Astrocyte (in vitro differentiated cells and primary cell): ENCODE results near the gene RYR2. TPM values are rescaled to one million over a fixed set of nuclear protein-coding genes. Genes with fewer than 3 reads are reported as not detected.

Experiments
- DNase-seq: peaks from one replicate; pipeline ENCODE4 v3.0.0-alpha.2; 2010; ENCODE audit warnings: low read depth
- FAIRE-seq: peaks from 2 replicates; lab custom pipeline; 2011; peaks lifted over from hg19 to GRCh38; lab: Jason Lieb, UNC
- H2AFZ ChIP-seq: 2 replicates; pipeline ENCODE4 v1.6.0; 2012; ENCODE audit warnings: low read depth, low read length, inconsistent platforms
- H3K27ac ChIP-seq: 2 replicates; pipeline ENCODE4 v1.5.1; 2011; ENCODE audit warnings: low read depth, low read length, inconsistent platforms
- H3K27me3 ChIP-seq: 2 replicates; pipeline ENCODE4 v1.6.0; 2011; ENCODE audit warnings: low read length, inconsistent platforms; ENCODE audit not compliant: insufficient read depth
- H3K36me3 ChIP-seq: 2 replicates; pipeline ENCODE4 v1.5.1; 2011; ENCODE audit warnings: low read length, inconsistent platforms; ENCODE audit not compliant: insufficient read depth
- H3K4me1 ChIP-seq: 2 replicates; pipeline ENCODE4 v1.5.1; 2011; ENCODE audit warnings: low read length, inconsistent platforms; ENCODE audit not compliant: insufficient read depth
- H3K4me2 ChIP-seq: 2 replicates; pipeline ENCODE4 v1.6.0; 2012; ENCODE audit warnings: low read length, inconsistent platforms
- H3K4me3 ChIP-seq: 2 replicates; pipeline ENCODE4 v1.5.1; 2011; ENCODE audit warnings: low read depth, mild to moderate bottlenecking, low read length, inconsistent platforms; ENCODE audit not compliant: insufficient read depth
- H3K79me2 ChIP-seq: 2 replicates; pipeline ENCODE4 v1.6.0; 2012; ENCODE audit warnings: mild to moderate bottlenecking, low read length, inconsistent platforms; ENCODE audit not compliant: insufficient read depth
- H3K9ac ChIP-seq: 2 replicates; pipeline ENCODE4 v1.6.0; 2012; ENCODE audit warnings: mild to moderate bottlenecking, low read length, inconsistent platforms
- H3K9me3 ChIP-seq: 2 replicates; pipeline ENCODE4 v1.5.1; 2012; ENCODE audit warnings: low read depth, mild to moderate bottlenecking, low read length, inconsistent platforms; ENCODE audit not compliant: insufficient read depth
- H4K20me1 ChIP-seq: 2 replicates; pipeline ENCODE4 v1.6.0; 2012; ENCODE audit warnings: low read length, inconsistent platforms; ENCODE audit not compliant: insufficient read depth
- H3K27ac Mint-ChIP-seq: one replicate; pipeline ENCODE4 v1.8.0; 2021; ENCODE audit warnings: mild to moderate bottlenecking, mixed read lengths; ENCODE audit not compliant: unreplicated experiment
- H3K27me3 Mint-ChIP-seq: one replicate; pipeline ENCODE4 v1.8.0; 2021; ENCODE audit warnings: low read depth, mixed read lengths; ENCODE audit not compliant: unreplicated experiment
- H3K36me3 Mint-ChIP-seq: one replicate; pipeline ENCODE4 v1.8.0; 2021; ENCODE audit warnings: low read depth, mixed read lengths; ENCODE audit not compliant: unreplicated experiment
- H3K4me1 Mint-ChIP-seq: one replicate; pipeline ENCODE4 v1.8.0; 2021; ENCODE audit warnings: low read depth, mixed read lengths; ENCODE audit not compliant: unreplicated experiment
- H3K4me3 Mint-ChIP-seq: one replicate; pipeline ENCODE4 v1.8.0; 2021; ENCODE audit warnings: mild to moderate bottlenecking, moderate library complexity, mixed read lengths; ENCODE audit not compliant: unreplicated experiment
- H3K9me3 Mint-ChIP-seq: one replicate; pipeline ENCODE4 v1.8.0; 2021; ENCODE audit warnings: mild to moderate bottlenecking, mixed read lengths; ENCODE audit not compliant: unreplicated experiment
- EZH2 ChIP-seq: IDR thresholded peaks from 2 replicates; pipeline ENCODE4 v1.6.1; 2012; ENCODE audit warnings: mild to moderate bottlenecking, low read length, inconsistent platforms; ENCODE audit not compliant: insufficient read depth
- total RNA-seq: library from RNA; stranded (reverse); gene quantifications from 2 replicates; pipeline ENCODE4 v1.2.1, GENCODE V29; 2021
- TF ChIP-seq, protein P1 (sequence below): IDR thresholded peaks from 2 replicates; pipeline ENCODE4 v1.5.1; 2011; ENCODE audit warnings: low read depth, mild to moderate bottlenecking, inconsistent platforms, low read length, moderate library complexity; ENCODE audit not compliant: insufficient read depth

Gene RYR2
- total RNA-seq, 1 donor from 2014 or later: 0.30 TPM

DNA sequence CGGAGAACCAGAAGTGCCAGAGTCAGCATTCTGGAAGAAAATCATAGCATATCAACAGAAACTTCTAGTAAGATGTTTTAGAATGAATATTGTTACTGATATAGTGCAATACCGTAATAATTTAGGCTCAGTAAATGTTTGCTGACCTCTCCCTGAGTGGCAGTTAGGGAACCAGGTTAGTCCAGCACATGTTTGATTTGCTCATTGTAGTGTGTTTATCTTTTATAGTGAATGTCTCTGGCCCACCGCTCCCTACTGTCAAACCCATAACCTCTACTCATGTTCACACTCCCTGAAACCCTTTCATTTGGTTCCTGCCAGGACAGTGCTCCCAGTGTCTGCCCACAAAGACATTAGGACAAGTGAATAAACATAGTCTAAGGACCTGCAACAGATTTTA is 746.1 kb downstream of the RYR2 start:
- Mint-ChIP-seq H3K27me3 (no peaks in the 10 kb centered on the region), H3K36me3 (peaks cover 2% of the 10 kb centered on the region), H3K9me3 (no peaks in the 10 kb centered on the region), H3K4me3 (no peak overlapping the region), H3K4me1 (peaks cover 4% of the 10 kb centered on the region), H3K27ac (no peak overlapping the region)
- no peak overlapping the region for H2AFZ ChIP-seq
- H3K36me3 ChIP-seq: no peaks in the 10 kb centered on the region
- H4K20me1 ChIP-seq: no peaks in the 10 kb centered on the region
- H3K4me3 ChIP-seq: no peak overlapping the region
- H3K4me2 ChIP-seq: no peak overlapping the region
- DNase-seq: no peak
- H3K27ac ChIP-seq: no peak overlapping the region
- H3K9me3 ChIP-seq: no peaks in the 10 kb centered on the region
- FAIRE-seq: no peak
- no peaks in the 10 kb centered on the region for H3K4me1 ChIP-seq
- TF ChIP-seq EZH2: no peak
- TF ChIP-seq, protein P1, sequence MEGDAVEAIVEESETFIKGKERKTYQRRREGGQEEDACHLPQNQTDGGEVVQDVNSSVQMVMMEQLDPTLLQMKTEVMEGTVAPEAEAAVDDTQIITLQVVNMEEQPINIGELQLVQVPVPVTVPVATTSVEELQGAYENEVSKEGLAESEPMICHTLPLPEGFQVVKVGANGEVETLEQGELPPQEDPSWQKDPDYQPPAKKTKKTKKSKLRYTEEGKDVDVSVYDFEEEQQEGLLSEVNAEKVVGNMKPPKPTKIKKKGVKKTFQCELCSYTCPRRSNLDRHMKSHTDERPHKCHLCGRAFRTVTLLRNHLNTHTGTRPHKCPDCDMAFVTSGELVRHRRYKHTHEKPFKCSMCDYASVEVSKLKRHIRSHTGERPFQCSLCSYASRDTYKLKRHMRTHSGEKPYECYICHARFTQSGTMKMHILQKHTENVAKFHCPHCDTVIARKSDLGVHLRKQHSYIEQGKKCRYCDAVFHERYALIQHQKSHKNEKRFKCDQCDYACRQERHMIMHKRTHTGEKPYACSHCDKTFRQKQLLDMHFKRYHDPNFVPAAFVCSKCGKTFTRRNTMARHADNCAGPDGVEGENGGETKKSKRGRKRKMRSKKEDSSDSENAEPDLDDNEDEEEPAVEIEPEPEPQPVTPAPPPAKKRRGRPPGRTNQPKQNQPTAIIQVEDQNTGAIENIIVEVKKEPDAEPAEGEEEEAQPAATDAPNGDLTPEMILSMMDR: no peak
- H3K27me3 ChIP-seq: no peaks in the 10 kb centered on the region
- no peak overlapping the region for H3K9ac ChIP-seq
- H3K79me2 ChIP-seq: no peaks in the 10 kb centered on the region

- H3K4me3 Mint-ChIP-seq: no peak overlapping the region
- H2AFZ ChIP-seq: no peak overlapping the region
- FAIRE-seq (no peak), DNase-seq (no peak)
- H3K9ac ChIP-seq: no peak overlapping the region
- H3K27ac ChIP-seq: no peak overlapping the region
- no peaks in the 10 kb centered on the region for H3K27me3 Mint-ChIP-seq
- no peaks in the 10 kb centered on the region for H3K9me3 Mint-ChIP-seq
- H3K27ac Mint-ChIP-seq: no peak overlapping the region
- no peaks in the 10 kb centered on the region for H3K27me3 ChIP-seq
- no peaks in the 10 kb centered on the region for H4K20me1 ChIP-seq
- H3K36me3 ChIP-seq: no peaks in the 10 kb centered on the region
- H3K4me2 ChIP-seq: no peak overlapping the region
- H3K9me3 ChIP-seq: no peaks in the 10 kb centered on the region
- no peaks in the 10 kb centered on the region for H3K79me2 ChIP-seq
- no peaks in the 10 kb centered on the region for H3K4me1 ChIP-seq
- TF ChIP-seq EZH2: no peak
- TF ChIP-seq, protein P1: no peak
- no peaks in the 10 kb centered on the region for H3K36me3 Mint-ChIP-seq
- H3K4me1 Mint-ChIP-seq: peaks cover 4% of the 10 kb centered on the region
- no peak overlapping the region for H3K4me3 ChIP-seq
Observed at GRCh38 chr1:237789619-237790018, 747.6 kb downstream of the RYR2 start.

DNA sequence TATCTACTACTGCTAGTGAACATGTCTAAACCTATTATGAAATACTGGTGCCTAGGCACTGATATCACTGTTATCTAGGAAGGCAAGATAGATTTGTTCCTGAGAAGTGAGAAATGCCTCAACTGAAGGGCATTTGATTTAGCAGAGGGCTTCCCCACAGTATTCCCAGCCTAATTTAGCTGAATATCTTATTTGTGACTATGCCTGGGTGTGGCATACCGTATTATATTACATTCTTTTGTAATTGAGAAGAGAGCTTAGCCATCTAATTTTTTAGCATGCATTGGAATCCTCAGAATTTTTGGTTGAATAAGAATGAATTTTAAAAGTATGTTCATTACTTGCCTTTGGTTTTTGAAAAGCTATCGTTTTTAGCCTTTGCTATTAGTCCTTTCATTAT is 749.6 kb downstream of the RYR2 start:
- Histone ChIP-seq H3K79me2 (no peaks in the 10 kb centered on the region), H3K4me3 (no peak overlapping the region), H3K27me3 (no peaks in the 10 kb centered on the region), H3K9me3 (no peaks in the 10 kb centered on the region), H3K36me3 (no peaks in the 10 kb centered on the region), H4K20me1 (no peaks in the 10 kb centered on the region), H3K9ac (no peak overlapping the region), H3K4me1 (no peaks in the 10 kb centered on the region), H2AFZ (no peak overlapping the region), H3K27ac (no peak overlapping the region), H3K4me2 (no peak overlapping the region)
- Mint-ChIP-seq H3K4me1 (no peaks in the 10 kb centered on the region), H3K27me3 (no peaks in the 10 kb centered on the region), H3K9me3 (no peaks in the 10 kb centered on the region), H3K4me3 (no peak overlapping the region), H3K36me3 (no peaks in the 10 kb centered on the region), H3K27ac (no peak overlapping the region)
- TF ChIP-seq, protein P1: no peak
- TF ChIP-seq EZH2: no peak
- FAIRE-seq: no peak
- DNase-seq: peak; percentile 1
